WTC11 (cell line): Measurements from ENCODE around the gene CCDC77.

Source experiments
- ETV6 ChIP-seq: sonication (generic); formaldehyde crosslinking; IDR thresholded peaks from 2 replicates; pipeline ENCODE4 v1.8.1; 2022; ENCODE audit warnings: mild to moderate bottlenecking, missing genetic modification reagents
- USF1 ChIP-seq: sonication (generic); formaldehyde crosslinking; IDR thresholded peaks from 2 replicates; pipeline ENCODE4 v1.8.0; 2022; ENCODE audit warnings: mild to moderate bottlenecking, missing genetic modification reagents
- ZNF671 ChIP-seq: fragments of 250-450 bp; sonication (Bioruptor Pico); IDR thresholded peaks from 2 replicates; pipeline ENCODE4 v1.8.0; 2021; ENCODE audit warnings: mild to moderate bottlenecking
- TF ChIP-seq, protein P1 (sequence below): sonication (generic); formaldehyde crosslinking; IDR thresholded peaks from 2 replicates; pipeline ENCODE4 v1.8.1; 2023; ENCODE audit warnings: mild to moderate bottlenecking, missing genetic modification reagents, moderate library complexity
- TF ChIP-seq, protein P2 (sequence below): fragments of 200-600 bp; IDR thresholded peaks from 2 replicates; pipeline ENCODE4 v1.8.0; 2022; ENCODE audit warnings: antibody characterized with exemption
- TF ChIP-seq, protein P3 (sequence below): sonication (generic); formaldehyde crosslinking; IDR thresholded peaks from 2 replicates; pipeline ENCODE4 v1.8.1; 2022; ENCODE audit warnings: mild to moderate bottlenecking, missing genetic modification reagents, moderate library complexity, borderline replicate concordance

- no peak for TF ChIP-seq ETV6 (CRISPR knock-in tag)
- no peak for TF ChIP-seq ZNF671 (CRISPR knock-in tag)
- TF ChIP-seq USF1 (CRISPR knock-in tag), result no peak
- TF ChIP-seq, protein P1, sequence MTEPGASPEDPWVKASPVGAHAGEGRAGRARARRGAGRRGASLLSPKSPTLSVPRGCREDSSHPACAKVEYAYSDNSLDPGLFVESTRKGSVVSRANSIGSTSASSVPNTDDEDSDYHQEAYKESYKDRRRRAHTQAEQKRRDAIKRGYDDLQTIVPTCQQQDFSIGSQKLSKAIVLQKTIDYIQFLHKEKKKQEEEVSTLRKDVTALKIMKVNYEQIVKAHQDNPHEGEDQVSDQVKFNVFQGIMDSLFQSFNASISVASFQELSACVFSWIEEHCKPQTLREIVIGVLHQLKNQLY, result no peak
- TF ChIP-seq, protein P2, sequence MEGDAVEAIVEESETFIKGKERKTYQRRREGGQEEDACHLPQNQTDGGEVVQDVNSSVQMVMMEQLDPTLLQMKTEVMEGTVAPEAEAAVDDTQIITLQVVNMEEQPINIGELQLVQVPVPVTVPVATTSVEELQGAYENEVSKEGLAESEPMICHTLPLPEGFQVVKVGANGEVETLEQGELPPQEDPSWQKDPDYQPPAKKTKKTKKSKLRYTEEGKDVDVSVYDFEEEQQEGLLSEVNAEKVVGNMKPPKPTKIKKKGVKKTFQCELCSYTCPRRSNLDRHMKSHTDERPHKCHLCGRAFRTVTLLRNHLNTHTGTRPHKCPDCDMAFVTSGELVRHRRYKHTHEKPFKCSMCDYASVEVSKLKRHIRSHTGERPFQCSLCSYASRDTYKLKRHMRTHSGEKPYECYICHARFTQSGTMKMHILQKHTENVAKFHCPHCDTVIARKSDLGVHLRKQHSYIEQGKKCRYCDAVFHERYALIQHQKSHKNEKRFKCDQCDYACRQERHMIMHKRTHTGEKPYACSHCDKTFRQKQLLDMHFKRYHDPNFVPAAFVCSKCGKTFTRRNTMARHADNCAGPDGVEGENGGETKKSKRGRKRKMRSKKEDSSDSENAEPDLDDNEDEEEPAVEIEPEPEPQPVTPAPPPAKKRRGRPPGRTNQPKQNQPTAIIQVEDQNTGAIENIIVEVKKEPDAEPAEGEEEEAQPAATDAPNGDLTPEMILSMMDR, result no peak
- TF ChIP-seq, protein P3, sequence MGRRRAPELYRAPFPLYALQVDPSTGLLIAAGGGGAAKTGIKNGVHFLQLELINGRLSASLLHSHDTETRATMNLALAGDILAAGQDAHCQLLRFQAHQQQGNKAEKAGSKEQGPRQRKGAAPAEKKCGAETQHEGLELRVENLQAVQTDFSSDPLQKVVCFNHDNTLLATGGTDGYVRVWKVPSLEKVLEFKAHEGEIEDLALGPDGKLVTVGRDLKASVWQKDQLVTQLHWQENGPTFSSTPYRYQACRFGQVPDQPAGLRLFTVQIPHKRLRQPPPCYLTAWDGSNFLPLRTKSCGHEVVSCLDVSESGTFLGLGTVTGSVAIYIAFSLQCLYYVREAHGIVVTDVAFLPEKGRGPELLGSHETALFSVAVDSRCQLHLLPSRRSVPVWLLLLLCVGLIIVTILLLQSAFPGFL (CRISPR knock-in tag), result no peak
These were observed 60.0 kb downstream of the CCDC77 start for GRCh38 chr12:461425-461824.
